ENCODE data around the gene SNCB.

SNCB gene

DNA sequence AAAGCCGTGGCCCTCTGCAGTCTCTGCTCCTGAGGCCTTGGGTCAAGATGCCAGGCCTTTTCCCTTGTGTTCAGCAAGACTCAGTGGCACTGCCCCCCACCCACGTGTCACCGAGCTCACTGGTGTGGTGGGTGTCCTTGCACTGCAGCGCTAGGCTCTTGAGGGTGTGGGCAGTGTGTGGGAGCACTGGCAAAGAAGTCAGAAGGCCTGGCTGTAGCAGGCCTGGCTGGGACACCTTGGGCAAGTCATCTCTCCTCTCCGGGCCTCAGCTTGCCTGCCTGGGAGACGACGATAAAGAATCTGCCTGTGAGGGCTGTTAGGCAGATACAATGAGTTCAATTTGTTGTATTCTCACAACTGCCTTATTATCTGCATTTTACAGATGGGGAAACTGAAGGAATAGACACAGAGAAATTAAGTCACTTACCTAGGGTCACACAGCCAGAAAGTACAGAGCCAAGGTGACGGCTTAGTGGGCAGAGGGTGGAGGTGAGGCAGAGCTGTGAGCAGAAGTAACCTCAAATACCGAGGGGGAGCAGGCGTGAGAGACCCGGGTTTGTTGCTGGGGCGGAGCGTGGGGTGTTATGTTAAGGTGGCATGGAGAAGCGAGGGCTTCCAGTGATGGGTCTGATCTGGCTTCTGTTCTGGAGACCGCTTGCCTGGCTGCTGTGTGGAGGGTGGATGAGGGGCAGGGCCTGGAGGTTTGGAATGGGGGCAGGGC, 18.3 kb upstream of the SNCB start:
- in situ Hi-C loops (cut with HindIII; ENCODE audit: low pct_ligation_motif_present, low sequenced_read_pairs) = no loop called here
- H3K27ac ChIP-seq = no peak overlapping the region
- no peaks in the 10 kb centered on the region for H3K27me3 ChIP-seq (replicated peaks)
- TF ChIP-seq, protein P1, sequence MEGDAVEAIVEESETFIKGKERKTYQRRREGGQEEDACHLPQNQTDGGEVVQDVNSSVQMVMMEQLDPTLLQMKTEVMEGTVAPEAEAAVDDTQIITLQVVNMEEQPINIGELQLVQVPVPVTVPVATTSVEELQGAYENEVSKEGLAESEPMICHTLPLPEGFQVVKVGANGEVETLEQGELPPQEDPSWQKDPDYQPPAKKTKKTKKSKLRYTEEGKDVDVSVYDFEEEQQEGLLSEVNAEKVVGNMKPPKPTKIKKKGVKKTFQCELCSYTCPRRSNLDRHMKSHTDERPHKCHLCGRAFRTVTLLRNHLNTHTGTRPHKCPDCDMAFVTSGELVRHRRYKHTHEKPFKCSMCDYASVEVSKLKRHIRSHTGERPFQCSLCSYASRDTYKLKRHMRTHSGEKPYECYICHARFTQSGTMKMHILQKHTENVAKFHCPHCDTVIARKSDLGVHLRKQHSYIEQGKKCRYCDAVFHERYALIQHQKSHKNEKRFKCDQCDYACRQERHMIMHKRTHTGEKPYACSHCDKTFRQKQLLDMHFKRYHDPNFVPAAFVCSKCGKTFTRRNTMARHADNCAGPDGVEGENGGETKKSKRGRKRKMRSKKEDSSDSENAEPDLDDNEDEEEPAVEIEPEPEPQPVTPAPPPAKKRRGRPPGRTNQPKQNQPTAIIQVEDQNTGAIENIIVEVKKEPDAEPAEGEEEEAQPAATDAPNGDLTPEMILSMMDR (IDR thresholded peaks at IDR 0.05; ENCODE audit: low read depth, low read length, missing control alignments) = no peak
- H3K4me3 ChIP-seq (ENCODE audit: low read depth, low read length) = peak overlapping the region; percentile 80
- DNase-seq = no peak
- peaks cover 5% of the 10 kb centered on the region for H3K36me3 ChIP-seq (replicated peaks)

DNA sequence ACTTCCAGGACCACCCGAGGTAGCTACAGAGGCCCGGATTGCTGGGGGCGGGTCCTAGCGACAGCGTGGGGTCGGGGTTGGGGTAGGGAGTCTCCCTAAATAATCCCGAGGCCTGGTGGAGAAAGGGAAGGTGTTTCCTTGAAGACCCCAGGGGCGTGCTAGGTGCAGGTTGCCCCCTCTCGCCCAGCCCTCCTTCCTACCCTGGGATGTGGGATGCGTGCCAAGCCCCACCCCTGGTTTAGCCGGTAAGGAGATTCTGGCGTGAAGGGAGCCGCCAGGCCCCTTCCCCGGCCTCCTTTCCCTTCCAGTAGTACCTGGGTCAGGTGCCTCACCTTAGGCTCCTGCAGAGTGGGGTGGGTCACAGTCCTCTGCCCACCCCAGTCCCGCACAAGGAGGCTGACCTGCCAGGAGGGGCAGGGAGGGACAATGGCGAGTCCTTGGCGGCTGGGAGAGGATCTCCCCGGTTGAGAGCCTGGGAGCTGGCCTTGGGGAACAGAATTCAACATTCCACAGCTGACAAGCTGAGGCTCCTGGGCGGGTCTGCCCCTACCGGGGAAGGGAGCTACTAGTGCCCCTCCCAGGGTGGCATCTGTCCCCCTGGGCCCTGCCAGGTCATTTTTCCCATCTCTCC, 17.6 kb upstream of the SNCB start:
- TF ChIP-seq, protein P1 (IDR thresholded peaks at IDR 0.05; ENCODE audit: low read depth, low read length, missing control alignments) = no peak
- Histone ChIP-seq H3K36me3 (replicated peaks) (peaks cover 3% of the 10 kb centered on the region), H3K27ac (no peak overlapping the region), H3K4me3 (ENCODE audit: low read depth, low read length) (peak overlapping the region; percentile 80), H3K27me3 (replicated peaks) (no peaks in the 10 kb centered on the region)
- in situ Hi-C loops (cut with HindIII; ENCODE audit: low pct_ligation_motif_present, low sequenced_read_pairs) = no loop called here
- no peak for DNase-seq

DNA sequence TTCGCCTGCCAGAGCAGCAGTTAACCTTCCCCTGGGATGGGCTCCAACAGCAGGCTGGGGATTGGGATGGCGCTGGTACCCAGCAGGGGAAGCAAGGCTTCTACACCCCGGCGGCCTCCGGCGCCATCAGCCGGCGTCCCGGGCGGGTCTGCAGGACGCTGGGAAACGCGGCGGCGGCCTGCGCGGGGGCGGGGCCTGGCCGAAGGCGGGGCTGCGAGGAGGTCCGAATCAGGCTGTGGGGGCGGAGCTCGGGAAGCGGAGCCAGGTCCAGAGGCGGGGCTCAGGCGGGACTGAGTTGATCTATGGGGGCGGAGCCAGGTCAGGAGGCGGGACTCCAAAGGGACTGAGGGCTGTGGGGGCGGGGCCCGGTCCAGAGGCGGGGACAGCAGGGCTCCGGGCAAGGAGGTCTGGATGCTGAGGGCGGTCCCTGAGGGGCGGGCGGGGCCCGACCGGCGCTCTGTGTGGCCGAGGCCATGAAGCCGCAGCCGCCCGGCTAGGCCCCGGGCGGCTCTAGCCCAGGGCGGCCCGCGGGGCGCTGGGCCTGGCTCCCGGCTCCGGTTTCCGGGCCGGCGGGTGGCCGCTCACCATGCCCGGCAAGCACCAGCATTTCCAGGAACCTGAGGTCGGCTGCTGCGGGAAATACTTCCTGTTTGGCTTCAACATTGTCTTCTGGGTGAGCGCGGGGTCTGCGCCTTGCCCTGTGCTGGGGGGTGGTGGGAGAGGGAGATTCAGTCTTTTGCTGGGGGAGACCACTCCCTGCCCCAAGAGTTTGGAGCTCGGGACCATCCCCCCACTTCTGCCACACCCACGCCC, 16.9 kb upstream of the SNCB start, which contains the start of gene TSPAN17:
TSPAN17 (plus strand) TSS at position 455 of the 813 bp plus-strand sequence; CDS start at position 587, 132 bp downstream.
- Histone ChIP-seq H3K27me3 (replicated peaks) (no peaks in the 10 kb centered on the region), H3K4me3 (ENCODE audit: low read depth, low read length) (peak within 1 kb of the TSS; percentile 80), H3K27ac (peak within 1 kb of the TSS; percentile 47), H3K36me3 (replicated peaks) (no peaks in the 10 kb centered on the region)
- TF ChIP-seq, protein P1 (IDR thresholded peaks at IDR 0.05; ENCODE audit: low read depth, low read length, missing control alignments) = peak; percentile 33
- in situ Hi-C loops (cut with HindIII; ENCODE audit: low pct_ligation_motif_present, low sequenced_read_pairs) = no loop called here
- peak; percentile 99 for DNase-seq

DNA sequence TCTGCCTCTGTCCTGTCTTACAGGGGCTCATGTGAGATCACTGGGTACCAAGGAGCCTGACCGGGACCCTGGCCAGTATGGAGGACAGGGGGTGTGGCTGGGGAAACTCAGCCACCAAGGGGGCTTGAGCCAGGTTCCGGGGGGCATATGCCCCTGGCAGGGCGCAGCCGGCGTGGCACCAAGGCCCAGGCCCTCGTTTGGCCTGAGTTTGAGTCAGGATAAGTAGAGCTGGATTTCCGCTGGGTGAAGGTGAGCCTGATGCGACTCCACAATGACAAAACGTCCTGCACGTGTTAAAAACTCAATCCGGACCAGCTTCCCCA, 16.3 kb upstream of the SNCB start:
- TF ChIP-seq, protein P1 (IDR thresholded peaks at IDR 0.05; ENCODE audit: low read depth, low read length, missing control alignments) = no peak
- DNase-seq = no peak
- H3K27ac ChIP-seq = peak overlapping the region; percentile 47
- peak overlapping the region; percentile 50 for H3K4me3 ChIP-seq (ENCODE audit: low read depth, low read length)
- no peaks in the 10 kb centered on the region for H3K27me3 ChIP-seq (replicated peaks)
- in situ Hi-C loops (cut with HindIII; ENCODE audit: low pct_ligation_motif_present, low sequenced_read_pairs) = no loop called here
- H3K36me3 ChIP-seq (replicated peaks) = no peaks in the 10 kb centered on the region

DNA sequence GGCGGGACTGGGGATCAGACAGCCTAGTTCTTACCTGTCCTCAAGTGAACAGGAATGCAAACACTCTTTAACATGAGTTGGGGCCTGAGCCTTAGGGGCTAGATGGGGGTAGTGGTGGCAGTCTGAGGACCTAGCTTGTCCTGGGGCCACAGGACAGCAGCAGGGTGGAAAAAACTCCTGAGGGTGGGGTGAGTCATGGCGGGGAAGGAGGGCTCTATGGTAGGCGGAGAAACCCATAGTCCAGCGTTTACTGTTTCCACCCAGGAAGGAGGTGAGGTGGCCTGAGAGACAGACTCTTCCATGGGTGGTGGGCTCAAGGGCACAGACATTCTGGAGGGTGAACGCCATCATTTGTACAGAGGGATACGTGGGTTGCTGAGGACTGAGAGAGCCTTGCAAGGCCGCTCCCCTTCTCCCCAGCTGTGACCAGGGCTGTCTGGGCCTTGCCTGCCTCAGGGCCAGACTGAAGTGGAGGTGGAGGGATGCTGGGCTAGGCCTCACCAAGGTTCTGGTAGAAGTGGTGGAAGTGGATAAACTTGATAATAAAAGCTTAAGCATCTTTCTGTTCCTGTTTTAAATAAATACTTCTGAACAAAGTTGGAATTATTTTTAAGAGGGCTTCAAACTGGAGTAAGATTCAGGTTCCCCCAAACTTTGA, 15.8 kb upstream of the SNCB start:
- DNase-seq = no peak
- in situ Hi-C loops (cut with HindIII; ENCODE audit: low pct_ligation_motif_present, low sequenced_read_pairs) = no loop called here
- Histone ChIP-seq H3K36me3 (replicated peaks) (no peaks in the 10 kb centered on the region), H3K27me3 (replicated peaks) (no peaks in the 10 kb centered on the region), H3K4me3 (ENCODE audit: low read depth, low read length) (no peak overlapping the region), H3K27ac (peak overlapping the region; percentile 47)
- TF ChIP-seq, protein P1 (IDR thresholded peaks at IDR 0.05; ENCODE audit: low read depth, low read length, missing control alignments) = no peak
